T1000 (cell line): Measurements from ENCODE around the gene RANBP3L.
"Not testable (repeated sequence)": the region's sequence is repeated elsewhere in the genome, so short reads cannot be mapped to it uniquely, and the experiment has no call there.

ENCODE experiments used
- DNase-seq: peaks from one replicate; lab custom pipeline; 2025; ENCODE audit warnings: mixed read lengths; lab: John Stamatoyannopoulos, UW

Gene RANBP3L

GRCh38 chr5:36285837-36286615 is 15.7 kb downstream of the RANBP3L start:
- no peak for DNase-seq

GRCh38 chr5:36283775-36284174 is 17.9 kb downstream of the RANBP3L start:
- not testable (repeated sequence) for DNase-seq

GRCh38 chr5:36281626-36282025 is 20.1 kb downstream of the RANBP3L start:
- DNase-seq, result no peak

- DNase-seq, result no peak
Measured at GRCh38 chr5:36279054-36279698, 22.5 kb downstream of the RANBP3L start.

- no peak for DNase-seq
Measured at GRCh38 chr5:36277521-36278176, 24.1 kb downstream of the RANBP3L start.

GRCh38 chr5:36276864-36277263 is 24.8 kb downstream of the RANBP3L start:
- no peak for DNase-seq

- DNase-seq, result no peak
Measured at GRCh38 chr5:36273809-36274526, 27.7 kb downstream of the RANBP3L start.

GRCh38 chr5:36272136-36272690 is 29.5 kb downstream of the RANBP3L start:
- no peak for DNase-seq

- DNase-seq, result no peak
Measured at GRCh38 chr5:36270876-36271575, 30.7 kb downstream of the RANBP3L start.

- DNase-seq, result no peak
Measured at GRCh38 chr5:36270175-36270574, 31.5 kb downstream of the RANBP3L start.

GRCh38 chr5:36269478-36269877 is 32.2 kb downstream of the RANBP3L start:
- no peak for DNase-seq

- DNase-seq, result no peak
Measured at GRCh38 chr5:36267905-36268304, 33.8 kb downstream of the RANBP3L start.

- DNase-seq, result no peak
Measured at GRCh38 chr5:36264202-36264760, 37.4 kb downstream of the RANBP3L start.

- DNase-seq, result no peak
Measured at GRCh38 chr5:36261186-36261585, 40.5 kb downstream of the RANBP3L start.

GRCh38 chr5:36253575-36253974 is 48.1 kb downstream of the RANBP3L start:
- DNase-seq, result no peak

- no peak for DNase-seq
Measured at GRCh38 chr5:36252722-36253365, 48.9 kb downstream of the RANBP3L start.

- no peak for DNase-seq
Measured at GRCh38 chr5:36251218-36251617, 50.5 kb downstream of the RANBP3L start.

GRCh38 chr5:36250427-36250826 is 51.3 kb downstream of the RANBP3L start:
- no peak for DNase-seq

GRCh38 chr5:36246036-36246800 is 55.5 kb downstream of the RANBP3L start:
- no peak for DNase-seq

- DNase-seq, result no peak
Measured at GRCh38 chr5:36244076-36244475, 57.6 kb downstream of the RANBP3L start.
